SU-DHL-6 (cell line): ENCODE measurements around the gene LRRC2.
"Not testable (repeated sequence)": the region's sequence is repeated elsewhere in the genome, so short reads cannot be mapped to it uniquely, and the experiment has no call there.

ENCODE experiments used
- H2AFZ ChIP-seq: fragments of 200-600 bp; sonication (generic); 2 replicates; pipeline ENCODE4 v1.6.1; 2014; ENCODE audit warnings: low read depth, mild to moderate bottlenecking, moderate library complexity, mixed read lengths, antibody characterized with exemption, low read length; ENCODE audit not compliant: severe bottlenecking
- H3F3A ChIP-seq: fragments of 200-600 bp; shearing (Covaris generic); 2 replicates; pipeline ENCODE4 v1.6.0; 2016; ENCODE audit warnings: antibody characterized with exemption, mild to moderate bottlenecking; ENCODE audit not compliant: insufficient read depth
- H3K27ac ChIP-seq: fragments of 200-600 bp; sonication (generic); 2 replicates; pipeline ENCODE4 v1.5.1; 2016; ENCODE audit warnings: low read depth, mild to moderate bottlenecking, low read length, moderate library complexity, mixed read lengths
- H3K27me3 ChIP-seq: fragments of 200-600 bp; sonication (generic), shearing (Covaris generic); 2 replicates; pipeline ENCODE4 v1.6.0; 2014; ENCODE audit warnings: mild to moderate bottlenecking, low read length
- H3K36me3 ChIP-seq: fragments of 200-600 bp; sonication (generic); 2 replicates; pipeline ENCODE4 v1.6.1; 2014; ENCODE audit warnings: mild to moderate bottlenecking, low read length, mixed read lengths
- H3K4me2 ChIP-seq: fragments of 300-600, 200-600 bp; shearing (Covaris generic), sonication (generic); 2 replicates; pipeline ENCODE4 v1.6.0; 2014; ENCODE audit warnings: low read length, low read depth, mild to moderate bottlenecking; ENCODE audit not compliant: poor library complexity, severe bottlenecking
- H3K4me3 ChIP-seq: fragments of 200-600 bp; sonication (generic); 2 replicates; pipeline ENCODE4 v1.5.1; 2014; ENCODE audit warnings: antibody characterized with exemption, low read length, mild to moderate bottlenecking, mixed read lengths; ENCODE audit not compliant: insufficient read depth, poor library complexity, severe bottlenecking
- H3K79me2 ChIP-seq: fragments of 200-600 bp; sonication (generic); 2 replicates; pipeline ENCODE4 v1.6.1; 2014; ENCODE audit warnings: mild to moderate bottlenecking, low read length, moderate library complexity; ENCODE audit not compliant: insufficient read depth
- H3K9ac ChIP-seq: fragments of 200-600 bp; sonication (generic); 2 replicates; pipeline ENCODE4 v1.7.0; 2014; ENCODE audit warnings: mild to moderate bottlenecking, low read length
- H3K9me2 ChIP-seq: fragments of 200-600 bp; sonication (generic); replicated peaks from 2 replicates; pipeline ENCODE4 v1.6.1; 2014; ENCODE audit warnings: low read length; ENCODE audit not compliant: insufficient read depth
- H3K9me3 ChIP-seq: fragments of 200-600 bp; sonication (generic); 2 replicates; pipeline ENCODE4 v1.6.1; 2014; ENCODE audit warnings: low read length, mixed read lengths; ENCODE audit not compliant: insufficient read depth
- H4K20me1 ChIP-seq: fragments of 200-600 bp; sonication (generic); 2 replicates; pipeline ENCODE4 v1.6.1; 2014; ENCODE audit warnings: low read depth, mild to moderate bottlenecking, antibody characterized with exemption, low read length, moderate library complexity, mixed read lengths
- EZH2phosphoT487 ChIP-seq: fragments of 200-600 bp; sonication (generic), shearing (Covaris generic); conservative IDR thresholded peaks from 2 replicates; pipeline ENCODE4 v1.6.1; 2018; ENCODE audit warnings: mild to moderate bottlenecking, antibody characterized with exemption, low read length, moderate library complexity, mixed read lengths
- TF ChIP-seq, protein P1 (sequence below): fragments of 200-600 bp; sonication (generic); IDR thresholded peaks from one replicate; pipeline ENCODE4 v1.5.1; 2017; ENCODE audit warnings: antibody characterized with exemption, mild to moderate bottlenecking, low read length, moderate library complexity; ENCODE audit not compliant: insufficient read depth, poor library complexity, severe bottlenecking

The LRRC2 gene

DNA sequence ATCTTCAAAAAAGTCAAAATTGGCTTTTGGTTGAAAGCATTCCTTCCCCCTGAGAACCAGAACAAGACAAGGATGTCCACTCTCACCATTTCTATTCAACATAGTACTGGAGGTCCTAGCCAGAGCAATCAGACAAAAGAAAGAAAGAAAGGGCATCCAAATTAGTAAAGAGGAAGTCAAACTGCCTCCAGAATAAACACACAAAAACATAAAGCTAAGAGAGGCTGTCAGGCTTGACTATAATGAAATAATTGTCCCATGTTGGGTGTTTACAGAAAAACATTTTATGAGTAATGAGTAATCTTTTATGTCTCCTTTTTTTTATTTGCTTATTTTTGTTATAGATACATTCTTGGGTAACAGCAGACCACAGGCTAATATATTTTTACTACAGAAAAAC, 27.9 kb upstream of the LRRC2 start:
- Histone ChIP-seq H3K4me3 (no peak overlapping the region), H3K9ac (no peak overlapping the region), H3K9me2 (no peaks in the 10 kb centered on the region), H3K79me2 (no peaks in the 10 kb centered on the region), H3K27ac (no peak overlapping the region), H2AFZ (no peak overlapping the region), H3K4me2 (no peak overlapping the region), H4K20me1 (no peaks in the 10 kb centered on the region), H3K36me3 (no peaks in the 10 kb centered on the region), H3K9me3 (no peaks in the 10 kb centered on the region), H3F3A (no peaks in the 10 kb centered on the region), H3K27me3 (no peaks in the 10 kb centered on the region)
- TF ChIP-seq EZH2phosphoT487, result no peak
- TF ChIP-seq, protein P1, sequence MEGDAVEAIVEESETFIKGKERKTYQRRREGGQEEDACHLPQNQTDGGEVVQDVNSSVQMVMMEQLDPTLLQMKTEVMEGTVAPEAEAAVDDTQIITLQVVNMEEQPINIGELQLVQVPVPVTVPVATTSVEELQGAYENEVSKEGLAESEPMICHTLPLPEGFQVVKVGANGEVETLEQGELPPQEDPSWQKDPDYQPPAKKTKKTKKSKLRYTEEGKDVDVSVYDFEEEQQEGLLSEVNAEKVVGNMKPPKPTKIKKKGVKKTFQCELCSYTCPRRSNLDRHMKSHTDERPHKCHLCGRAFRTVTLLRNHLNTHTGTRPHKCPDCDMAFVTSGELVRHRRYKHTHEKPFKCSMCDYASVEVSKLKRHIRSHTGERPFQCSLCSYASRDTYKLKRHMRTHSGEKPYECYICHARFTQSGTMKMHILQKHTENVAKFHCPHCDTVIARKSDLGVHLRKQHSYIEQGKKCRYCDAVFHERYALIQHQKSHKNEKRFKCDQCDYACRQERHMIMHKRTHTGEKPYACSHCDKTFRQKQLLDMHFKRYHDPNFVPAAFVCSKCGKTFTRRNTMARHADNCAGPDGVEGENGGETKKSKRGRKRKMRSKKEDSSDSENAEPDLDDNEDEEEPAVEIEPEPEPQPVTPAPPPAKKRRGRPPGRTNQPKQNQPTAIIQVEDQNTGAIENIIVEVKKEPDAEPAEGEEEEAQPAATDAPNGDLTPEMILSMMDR, result no peak

DNA sequence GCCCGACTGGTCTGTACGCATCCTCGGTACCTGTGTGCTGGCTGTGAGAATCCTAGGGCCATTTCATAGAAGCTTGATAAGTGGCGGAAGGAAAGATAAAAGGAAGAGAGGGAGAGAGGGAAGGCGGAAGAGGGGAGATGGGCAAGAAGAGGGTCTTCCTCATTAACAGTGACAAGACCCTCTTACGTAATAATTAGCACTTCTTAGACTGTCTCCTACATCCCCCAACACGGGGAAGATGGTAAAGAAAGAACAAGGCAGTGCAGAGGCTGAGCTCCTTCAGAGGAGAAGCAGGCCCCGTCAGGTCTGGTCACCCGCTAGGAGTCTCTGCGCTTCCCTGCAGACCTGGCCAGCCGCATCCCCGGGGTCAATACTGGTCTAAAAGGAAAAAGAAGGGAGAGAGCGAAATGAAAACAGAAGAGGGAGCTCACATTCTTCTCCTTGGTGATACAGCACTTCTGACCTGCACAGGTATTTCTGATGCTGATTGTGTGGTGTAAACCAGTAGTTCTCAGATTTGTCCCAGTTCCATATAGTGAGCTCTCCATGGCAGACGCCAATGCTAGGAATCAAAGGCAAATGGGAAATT, 27.3 kb upstream of the LRRC2 start:
- H4K20me1 ChIP-seq, result no peaks in the 10 kb centered on the region
- no peak overlapping the region for H3K27ac ChIP-seq
- H3K4me2 ChIP-seq, result no peak overlapping the region
- no peaks in the 10 kb centered on the region for H3K9me3 ChIP-seq
- no peak overlapping the region for H2AFZ ChIP-seq
- H3K9me2 ChIP-seq, result no peaks in the 10 kb centered on the region
- H3K79me2 ChIP-seq, result no peaks in the 10 kb centered on the region
- H3K4me3 ChIP-seq, result no peak overlapping the region
- no peaks in the 10 kb centered on the region for H3K36me3 ChIP-seq
- TF ChIP-seq, protein P1, result no peak
- no peak for TF ChIP-seq EZH2phosphoT487
- H3K27me3 ChIP-seq, result no peaks in the 10 kb centered on the region
- no peak overlapping the region for H3K9ac ChIP-seq
- H3F3A ChIP-seq, result no peaks in the 10 kb centered on the region

DNA sequence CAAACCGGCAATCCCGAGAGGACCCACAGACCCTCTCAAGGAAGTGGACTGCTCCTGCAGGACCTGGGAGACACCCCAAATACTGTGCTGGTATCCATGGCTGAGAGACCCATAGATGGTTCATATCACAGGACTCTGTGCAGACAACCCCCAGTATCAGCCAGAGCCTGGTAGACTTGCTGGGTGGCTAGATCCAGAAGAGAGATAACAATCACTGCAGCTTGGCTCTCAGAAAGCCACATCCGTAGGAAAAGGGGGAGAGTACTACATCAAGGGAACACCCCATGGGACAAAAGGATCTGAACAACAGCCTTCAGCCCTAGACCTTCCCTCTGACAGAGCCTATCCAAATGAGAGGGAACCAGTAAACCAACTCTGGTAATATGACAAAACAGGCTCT, 21.2 kb upstream of the LRRC2 start:
- H3K4me3 ChIP-seq, H3K4me2 ChIP-seq, H3K36me3 ChIP-seq, H3K9me2 ChIP-seq, H2AFZ ChIP-seq, H3K9me3 ChIP-seq, H3K27me3 ChIP-seq, H3K9ac ChIP-seq, H4K20me1 ChIP-seq, H3K79me2 ChIP-seq, H3K27ac ChIP-seq, H3F3A ChIP-seq: not testable (repeated sequence)

DNA sequence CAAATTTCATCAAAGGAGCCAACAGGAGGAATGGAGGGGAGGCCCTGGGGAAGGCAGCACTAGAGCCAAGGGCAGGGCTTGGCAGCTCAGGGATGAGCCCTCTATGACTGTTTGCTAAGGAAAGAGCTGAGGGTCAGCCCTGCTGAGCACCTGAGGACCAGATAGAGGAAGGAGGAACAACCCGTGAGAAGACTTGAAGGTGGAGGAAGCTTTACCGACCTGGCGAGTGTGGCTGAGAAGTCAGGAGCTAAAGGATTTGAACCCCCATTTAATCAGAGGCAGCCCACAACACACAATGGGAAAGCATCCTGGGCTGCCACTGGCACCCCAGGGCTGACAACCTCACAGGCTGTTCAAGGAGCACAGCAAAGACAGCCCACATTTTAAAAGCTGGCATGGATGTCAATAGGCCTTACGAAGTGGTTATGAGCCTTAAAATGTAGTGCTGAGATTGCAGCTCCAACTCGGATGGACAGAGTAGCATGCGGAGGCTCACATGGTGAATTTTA, 20.7 kb upstream of the LRRC2 start:
- Histone ChIP-seq H3K36me3 (no peaks in the 10 kb centered on the region), H3K9ac (no peak overlapping the region), H3K9me3 (no peaks in the 10 kb centered on the region), H3K4me2 (no peak overlapping the region), H3F3A (no peaks in the 10 kb centered on the region), H3K4me3 (no peak overlapping the region), H3K79me2 (no peaks in the 10 kb centered on the region), H3K27me3 (no peaks in the 10 kb centered on the region), H2AFZ (no peak overlapping the region), H3K27ac (no peak overlapping the region), H4K20me1 (no peaks in the 10 kb centered on the region), H3K9me2 (no peaks in the 10 kb centered on the region)
- no peak for TF ChIP-seq EZH2phosphoT487
- TF ChIP-seq, protein P1, result no peak
